ENCODE results near the gene TRPM3.

TRPM3 gene

GRCh38 chr9:70479880-70480291 lies 641.5 kb downstream of the TRPM3 start:
- DNase-seq: peak in 3 of 14 donors; percentile 41 to 66 (median 45)
